Adrenal gland (tissue), 12 donors: ENCODE measurements around the gene BHMT2. TPM values are rescaled to one million over a fixed set of nuclear protein-coding genes. Genes with fewer than 3 reads are reported as not detected.

ENCODE experiments used
- DNase-seq, 7 donors: peaks; one replicate each; pipeline ENCODE4 v3.0.0-alpha.2; 2019 to 2020
- H3K27ac ChIP-seq, 5 donors: fragments of 200-600 bp; sonication (generic) in 4 of 5; 1 replicate in 3 of 5; 2 replicates in 2 of 5; pipeline versions ENCODE4 v1.5.1 to v1.8.0; 2016 to 2020; ENCODE audit warnings: mild to moderate bottlenecking in 1 of 5
- H3K27me3 ChIP-seq: fragments of 200-600 bp; 2 replicates; pipeline ENCODE4 v1.8.0; 2021
- H3K36me3 ChIP-seq, 2 donors: fragments of 200-600 bp; replicated peaks in 1 of 2; 1 replicate in 1 of 2; 2 replicates in 1 of 2; pipeline versions ENCODE4 v1.5.1 to v1.8.0; 2018 to 2022
- H3K4me1 ChIP-seq, 2 donors: fragments of 200-600 bp; replicated peaks in 1 of 2; 1 replicate in 1 of 2; 2 replicates in 1 of 2; pipeline versions ENCODE4 v1.5.1 to v1.8.0; 2018 to 2021
- H3K4me3 ChIP-seq, 4 donors: fragments of 200-600 bp; sonication (generic) in 3 of 4; one replicate each; pipeline ENCODE4 v1.5.1; 2016 to 2018
- H3K9me3 ChIP-seq, 3 donors: fragments of 200-600 bp; sonication (generic) in 1 of 3; replicated peaks in 1 of 3; 1 replicate in 2 of 3; 2 replicates in 1 of 3; pipeline versions ENCODE4 v1.5.1 to v1.8.0; 2016 to 2021
- CTCF ChIP-seq, 6 experiments: fragments of 450-650 bp in 4 of 6; fragments of 200-600 bp in 2 of 6; sonication (generic) in 1 of 6; IDR thresholded peaks; 1 replicate in 5 of 6; 2 replicates in 1 of 6; pipeline versions ENCODE4 v1.5.1 to v1.8.0; 2016 to 2021; ENCODE audit warnings: antibody characterized with exemption in 6 of 6, mild to moderate bottlenecking in 2 of 6, moderate library complexity in 1 of 6
- POLR2A ChIP-seq, 2 donors: fragments of 450-650 bp; IDR thresholded peaks; one replicate each; pipeline ENCODE4 v1.6.1; 2017; ENCODE audit warnings: antibody characterized with exemption in 2 of 2, mild to moderate bottlenecking in 2 of 2, moderate library complexity in 1 of 2
- WGBS, 4 donors: extraction: QIAGEN DNeasy Blood & Tissue Kit in 2 of 4; methylation state at CpG; one replicate each; pipeline versions ENCODE4 v1.1.5 to v1.1.7; 2013 to 2017; 5-methylcytosine and 5-hydroxymethylcytosine counted together
- intact Hi-C, 2 donors: fragments of 100-400 bp; cut with DNase I; formaldehyde crosslinking; loops; one replicate each; pipeline versions ENCODE4 v1.14.1 to v1.15.0; 2022 to 2023
- polyA plus RNA-seq, 3 donors: library from polyadenylated mRNA; stranded (reverse); fragments of 200-250 nt in 2 of 3; fragments of 350-450 nt in 1 of 3; fragmentation: Illumina TruSeq in 1 of 3; extraction: RNeasy Lipid Tissue Mini Kit (QIAGEN cat#74804) in 1 of 3; gene quantifications; one replicate each; pipeline ENCODE4 v1.2.3, GENCODE V29; 2013 to 2014
- total RNA-seq, 9 donors: library from RNA; depleted of rRNA in 4 of 9; stranded (reverse); fragments of >200 nt in 4 of 9; fragments of 120-200 nt in 1 of 9; fragmentation: NEBNext Ultra II Directional in 1 of 9; extraction: Animal tissue kit (Norgen Biotek cat#: 25700) in 1 of 9; gene quantifications; one replicate each; pipeline versions ENCODE4 v1.1.0 to v1.2.4, GENCODE V29; 2013 to 2023
- donor health status: healthy with polysubstance abuse.
- donor health status: Bipolar disorder and iron deficiency.
- donor health status: DM: yes; HTN: yes; CAD: no.
- donor health status: DM: no; HTN: no; CAD: no.
- donor health status: DM: no; HTN: no; CAD: no.
- donor health status: DM: yes; HTN: yes; CAD: no.

The BHMT2 gene
- total and polyA plus RNA-seq, 12 donors: 12.8 to 75.3 (median 27.6) TPM

- Histone ChIP-seq H3K27ac (no peak overlapping the region), H3K36me3 (no peaks in the 10 kb centered on the region), H3K4me1 (peaks cover 0 to 7% of the 10 kb centered on the region in 2 donors), H3K27me3 (peaks cover 37% of the 10 kb centered on the region), H3K9me3 (no peaks in the 10 kb centered on the region), H3K4me3 (no peak overlapping the region)
- TF ChIP-seq CTCF (IDR thresholded peaks at IDR 0.05) (no peak), POLR2A (IDR thresholded peaks at IDR 0.05) (no peak)
- 66 to 79% (median 69%) methylated on average over 3 of the region's 3 CpGs for WGBS, 4 donors
- no peak for DNase-seq
- intact Hi-C loops: no loop called here
Measured at GRCh38 chr5:79108086-79108485, 38.5 kb downstream of the BHMT2 start.

- TF ChIP-seq POLR2A (IDR thresholded peaks at IDR 0.05): no peak
- no peak for TF ChIP-seq CTCF (IDR thresholded peaks at IDR 0.05)
- no peak for DNase-seq
- Histone ChIP-seq H3K4me3 (no peak overlapping the region), H3K27me3 (peaks cover 37% of the 10 kb centered on the region), H3K9me3 (no peaks in the 10 kb centered on the region), H3K27ac (no peak overlapping the region), H3K4me1 (peaks cover 0 to 7% of the 10 kb centered on the region in 2 donors), H3K36me3 (no peaks in the 10 kb centered on the region)
- WGBS, 4 donors: 67 to 76% (median 72%) methylated on average over 8 of the region's 8 CpGs
- intact Hi-C loops: no loop called here
Measured at GRCh38 chr5:79108792-79109191, 39.2 kb downstream of the BHMT2 start.

- Histone ChIP-seq H3K4me1 (peaks cover 0 to 7% of the 10 kb centered on the region in 2 donors), H3K36me3 (no peaks in the 10 kb centered on the region), H3K4me3 (no peak overlapping the region), H3K27me3 (peaks cover 37% of the 10 kb centered on the region), H3K27ac (no peak overlapping the region), H3K9me3 (no peaks in the 10 kb centered on the region)
- peak in 2 of 7 donors; percentile 13 to 23 for DNase-seq
- intact Hi-C loops: no loop called here
- WGBS, 4 donors: 42 to 50% (median 44%) methylated on average over 15 of the region's 15 CpGs
- TF ChIP-seq CTCF (IDR thresholded peaks at IDR 0.05) (peak in 4 of 6 experiments; percentile 29 to 44 (median 32)), POLR2A (IDR thresholded peaks at IDR 0.05) (no peak)
Measured at GRCh38 chr5:79109527-79110492, 40.2 kb downstream of the BHMT2 start.

GRCh38 chr5:79111387-79111959 lies 41.9 kb downstream of the BHMT2 start, which contains the start of gene BHMT:
Gene BHMT, plus strand, starts transcription at chr5:79111809. Its CDS starts 77 bp downstream, at chr5:79111886.
- Histone ChIP-seq H3K36me3 (no peaks in the 10 kb centered on the region), H3K4me3 (no peak within 1 kb of the TSS), H3K27ac (no peak within 1 kb of the TSS), H3K9me3 (no peaks in the 10 kb centered on the region), H3K4me1 (peaks cover 0 to 7% of the 10 kb centered on the region in 2 donors), H3K27me3 (peaks cover 37% of the 10 kb centered on the region)
- intact Hi-C loops: no loop called here
- 23 to 51% (median 34%) methylated on average over 12 to 32 of the region's 32 CpGs for WGBS, 4 donors
- TF ChIP-seq CTCF (IDR thresholded peaks at IDR 0.05) (no peak), POLR2A (IDR thresholded peaks at IDR 0.05) (no peak)
- no peak for DNase-seq
